GM19351 (cell line): Measurements from ENCODE around the gene PROM1.

ENCODE experiments used
- ATAC-seq: cut with Tn5 transposase; IDR thresholded peaks from one replicate; pipeline ENCODE4 v1.9.1; 2021; ENCODE audit warnings: mild to moderate bottlenecking, moderate library complexity; ENCODE audit not compliant: unreplicated experiment

Gene PROM1

DNA sequence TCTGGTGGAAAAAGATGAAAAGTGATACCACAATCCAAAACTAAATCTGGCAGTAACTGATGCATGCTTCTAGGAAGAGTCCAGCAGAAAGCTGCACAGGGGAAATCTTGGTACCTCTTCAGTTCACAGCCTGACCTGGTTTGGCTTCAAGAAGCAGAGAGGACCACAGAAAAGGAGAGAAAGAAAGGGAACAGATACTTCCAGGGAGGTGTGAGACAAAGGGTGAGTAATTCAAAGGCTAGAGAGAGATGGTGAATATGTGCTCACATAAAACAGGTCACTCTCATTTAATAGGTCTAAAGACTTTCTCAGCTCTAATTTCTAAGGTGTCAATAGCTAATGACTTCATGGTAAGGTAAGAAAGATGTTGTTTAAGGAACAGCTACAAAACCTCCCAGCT is 132.0 kb downstream of the PROM1 start:
- ATAC-seq: no peak

DNA sequence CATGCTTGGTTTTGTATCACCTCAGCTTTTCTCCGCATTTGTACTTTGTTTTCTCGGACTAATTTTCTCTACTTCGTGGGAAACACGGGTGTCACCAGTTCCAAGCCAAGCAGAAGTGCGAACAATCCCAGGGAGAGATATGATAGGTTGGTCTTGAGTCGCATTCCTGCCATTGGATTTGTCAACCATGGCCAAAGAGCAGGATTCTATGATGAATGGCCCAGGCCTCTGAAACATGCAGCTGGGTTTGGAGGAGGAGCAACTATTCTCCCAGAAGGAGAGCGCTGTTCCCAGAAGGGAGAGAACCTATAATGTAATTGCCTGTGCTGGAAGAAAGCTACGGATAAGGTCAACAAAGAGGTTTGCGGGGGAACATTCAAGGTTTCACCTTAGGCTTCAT is 135.0 kb downstream of the PROM1 start:
- no peak for ATAC-seq

DNA sequence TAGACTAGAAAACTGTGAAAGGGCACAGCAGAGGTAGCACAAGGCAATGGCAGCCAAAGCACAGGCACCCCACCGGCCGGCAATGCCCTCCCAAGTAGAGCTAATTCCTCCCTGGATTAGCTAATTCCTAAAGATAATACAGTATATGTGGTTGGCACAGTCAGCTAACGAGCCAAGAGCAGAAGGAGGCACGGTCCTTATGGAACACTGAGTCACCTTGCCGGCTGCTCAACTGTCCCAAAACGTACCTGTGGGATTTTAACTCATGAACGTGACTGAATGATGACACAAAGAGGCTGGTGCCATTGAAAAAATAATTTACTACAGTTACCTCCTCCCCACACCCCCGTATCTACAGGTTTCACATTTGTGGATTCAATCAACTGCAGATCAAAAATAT is 136.1 kb downstream of the PROM1 start:
- no peak for ATAC-seq

DNA sequence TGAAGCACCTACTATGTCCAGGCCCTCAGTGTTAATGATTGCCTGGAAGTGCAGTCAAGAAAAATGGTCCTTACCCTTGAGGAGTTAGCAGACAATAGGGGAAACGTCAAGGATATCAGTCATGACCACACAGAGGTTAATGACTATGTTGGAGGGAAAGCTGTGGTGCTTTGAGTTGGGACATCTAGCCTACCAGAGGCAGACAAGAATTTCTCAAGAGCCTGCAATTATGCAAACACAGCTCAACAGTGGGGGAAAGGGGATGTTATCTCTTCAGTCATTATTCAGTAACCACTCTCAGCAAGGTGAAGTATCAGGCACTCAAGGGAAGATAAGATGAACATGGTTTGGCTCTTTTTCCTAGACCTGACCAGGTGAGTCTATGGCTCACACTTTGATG is 138.3 kb downstream of the PROM1 start:
- ATAC-seq: no peak

DNA sequence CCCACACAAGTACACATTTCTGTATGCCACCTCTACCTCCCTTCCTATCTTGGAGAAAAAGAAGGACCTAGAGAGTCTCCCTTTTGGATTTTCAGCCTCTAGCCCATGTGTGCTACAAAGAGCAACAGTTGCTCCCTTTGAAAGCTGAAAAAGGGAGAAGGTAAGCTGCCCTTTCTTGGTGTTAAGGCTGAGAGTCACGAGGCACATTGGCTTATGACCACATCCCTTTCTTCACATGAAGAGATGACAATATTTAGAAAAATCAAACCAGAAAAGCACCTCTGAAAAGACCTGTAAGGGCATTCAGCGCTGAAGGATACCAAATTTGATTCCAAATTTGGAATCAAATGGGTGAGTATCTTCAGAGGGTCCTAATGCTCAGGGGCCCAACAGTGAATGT is 138.9 kb downstream of the PROM1 start:
- no peak for ATAC-seq

DNA sequence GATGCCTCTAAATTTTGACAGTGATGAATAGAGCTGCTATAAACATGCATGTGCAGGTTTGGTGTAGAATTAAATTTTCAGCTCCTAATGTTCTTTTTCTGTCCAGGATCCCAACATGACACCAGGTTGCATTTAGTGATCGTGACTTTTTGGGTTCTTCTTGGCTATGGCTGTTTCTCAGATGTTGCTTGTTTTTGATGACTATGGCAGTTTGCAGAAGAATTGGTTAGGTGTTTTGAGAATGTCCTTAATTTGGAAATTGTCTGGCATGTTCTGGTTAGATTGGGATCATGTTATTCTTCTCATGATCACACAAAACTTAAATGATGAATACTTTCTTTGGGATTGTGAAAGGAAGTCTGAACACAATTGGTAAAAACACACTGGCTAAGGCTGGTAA is 141.5 kb downstream of the PROM1 start:
- no peak for ATAC-seq

DNA sequence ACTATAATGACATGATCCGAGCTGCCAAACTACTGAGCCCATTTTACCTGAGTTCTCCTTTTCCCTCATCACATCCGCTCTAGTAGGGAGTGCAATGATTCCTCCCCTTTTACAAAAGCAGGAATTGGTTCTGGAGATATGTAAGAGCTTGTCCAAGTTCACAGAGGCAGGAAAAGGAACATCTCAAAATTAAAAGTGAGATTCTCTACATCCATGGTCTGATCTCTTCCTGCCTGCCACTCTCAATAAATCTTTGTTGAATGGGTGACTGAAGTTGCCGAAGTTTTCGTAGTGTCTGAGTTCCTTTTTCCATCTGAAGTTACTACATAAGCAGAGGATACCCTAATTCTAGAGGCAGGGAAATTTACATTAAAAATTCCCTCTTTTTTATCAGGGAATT is 145.2 kb downstream of the PROM1 start, which contains the start of gene FGFBP1:
Gene FGFBP1, minus strand, starts transcription at position 101 of the 400 bp plus-strand sequence. CDS start 2,108 bp downstream, outside the sequence.
- no peak for ATAC-seq

DNA sequence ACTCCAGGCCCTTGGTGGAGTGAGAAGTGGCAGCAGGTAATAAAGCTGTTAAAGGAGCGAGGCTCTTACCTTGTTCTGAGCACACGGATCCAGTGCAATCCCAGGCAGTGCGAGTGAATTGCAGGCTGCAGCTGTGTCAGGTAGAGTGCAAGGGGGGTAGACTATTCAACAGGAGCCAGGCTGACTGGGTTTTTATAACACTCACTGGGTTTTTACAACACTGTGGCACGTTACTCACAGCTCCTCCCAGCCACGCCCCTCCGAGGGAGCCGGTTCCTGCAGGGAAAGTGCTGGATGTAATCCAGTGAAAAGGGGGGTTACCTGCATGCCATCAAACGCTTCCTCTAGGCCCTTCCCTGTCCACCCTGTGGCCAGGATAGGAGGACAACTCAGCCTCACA is 145.6 kb downstream of the PROM1 start:
- no peak for ATAC-seq

DNA sequence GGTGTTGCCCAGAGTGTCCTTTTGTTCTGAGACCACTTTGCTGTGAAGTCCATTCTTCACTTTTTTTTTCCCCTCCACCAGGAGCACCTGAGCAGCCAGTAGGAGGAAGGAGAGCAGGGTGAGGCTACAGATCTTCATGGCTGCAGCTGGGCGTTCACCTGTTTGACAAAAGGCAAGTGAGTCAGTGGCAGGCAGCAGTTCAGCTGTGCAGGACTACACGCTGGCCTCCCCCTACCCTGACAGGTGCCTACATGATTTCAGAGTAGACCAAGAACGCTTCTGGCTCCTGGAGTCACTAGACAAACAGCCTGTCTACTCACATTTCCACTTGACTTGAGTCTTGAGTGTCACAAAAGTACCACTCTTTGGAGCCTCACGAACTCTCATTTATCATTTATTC is 147.3 kb downstream of the PROM1 start:
- ATAC-seq: no peak

DNA sequence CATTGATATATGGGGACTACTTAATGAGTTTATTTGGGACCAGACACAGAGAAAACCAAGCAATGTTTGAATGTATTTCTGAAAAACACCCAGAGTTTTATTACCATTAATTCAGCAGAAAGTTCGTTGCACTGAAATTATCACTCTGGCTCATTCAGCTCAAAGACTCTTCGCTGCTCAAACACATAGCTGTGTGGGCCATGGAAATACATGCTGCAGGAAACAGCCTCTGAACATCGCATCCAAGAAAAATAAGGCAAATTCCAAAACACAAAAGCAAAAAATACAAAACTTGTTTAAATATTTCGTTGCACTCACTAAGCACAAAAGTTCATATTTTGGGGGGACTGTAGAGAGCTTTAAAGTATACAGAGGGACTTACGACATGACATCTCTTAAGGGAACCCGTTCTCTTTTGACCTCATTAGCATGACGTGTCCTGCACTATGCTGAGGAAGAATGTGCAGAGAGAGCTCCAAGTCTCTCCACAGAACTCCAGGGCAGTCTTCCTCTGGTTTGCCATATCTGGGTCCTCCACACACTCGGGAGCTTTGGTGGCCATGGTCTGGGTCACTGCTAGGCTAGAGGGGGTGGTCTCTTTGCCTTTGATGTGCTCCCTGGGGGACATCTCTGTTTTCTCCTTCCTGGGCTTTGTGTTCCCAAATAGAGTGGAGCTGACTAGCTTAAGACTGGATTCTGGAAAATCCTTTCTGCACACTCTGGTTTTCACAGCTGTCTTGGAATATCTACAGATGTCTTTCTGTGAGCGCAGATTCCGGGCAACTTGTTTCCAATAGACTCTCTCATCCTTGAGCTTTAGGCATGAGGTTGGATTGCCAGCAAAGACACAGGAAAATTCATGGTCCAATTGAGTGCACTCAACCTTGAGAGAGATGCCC is 148.1 kb downstream of the PROM1 start:
- ATAC-seq: no peak

DNA sequence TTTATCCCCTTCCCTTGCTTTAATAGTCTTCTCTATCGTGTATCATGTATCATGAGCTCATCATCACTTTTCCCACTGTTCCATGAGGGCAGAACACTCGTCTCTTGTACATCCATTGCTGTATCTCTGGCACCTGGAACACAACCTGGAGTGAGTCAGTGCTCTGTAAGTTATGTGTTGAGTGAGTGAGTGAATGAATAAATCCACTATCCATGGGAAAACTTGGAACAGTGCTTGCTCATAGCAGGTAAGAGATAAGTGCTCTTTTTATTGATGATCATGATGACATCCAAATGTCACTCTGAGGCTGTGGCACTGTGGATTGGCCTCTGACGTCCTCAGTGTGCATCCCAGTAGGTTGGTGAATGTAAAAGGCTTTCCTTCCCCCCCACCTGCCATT is 149.6 kb downstream of the PROM1 start:
- ATAC-seq: no peak

DNA sequence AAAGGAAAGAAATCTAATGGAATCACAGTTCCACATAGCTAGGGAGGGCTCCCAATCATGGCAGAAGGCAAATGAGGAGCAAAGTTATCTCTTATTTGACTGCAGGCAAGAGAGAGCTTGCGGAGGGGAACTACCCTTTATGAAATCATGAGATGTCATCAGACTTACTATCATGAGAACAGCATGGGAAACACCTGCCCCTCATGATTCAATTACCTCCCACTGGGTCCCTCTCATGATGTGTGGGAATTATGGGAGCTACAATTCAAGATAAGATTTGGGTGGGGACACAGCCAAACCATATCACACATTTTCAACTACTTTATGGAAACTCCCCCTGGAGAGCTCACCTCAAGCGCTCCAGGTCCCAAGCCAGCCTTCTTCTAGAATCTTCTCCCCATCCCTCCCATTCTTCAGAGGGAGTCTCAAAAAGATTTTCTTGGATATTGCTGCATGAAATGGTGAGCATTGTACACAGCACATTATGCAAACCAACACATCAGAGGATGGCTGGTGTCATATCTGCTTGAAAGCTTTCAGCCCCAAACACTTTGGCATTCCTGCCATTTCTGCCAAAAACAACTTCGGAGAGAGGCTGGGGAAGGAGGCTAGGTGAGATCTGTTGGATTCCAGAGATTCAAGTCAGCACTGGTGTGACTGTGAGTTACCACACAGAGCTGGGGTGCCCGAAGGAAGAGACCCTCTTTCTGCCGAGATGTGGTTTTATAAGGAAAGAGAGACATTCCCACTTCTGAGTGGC is 152.2 kb downstream of the PROM1 start:
- no peak for ATAC-seq

DNA sequence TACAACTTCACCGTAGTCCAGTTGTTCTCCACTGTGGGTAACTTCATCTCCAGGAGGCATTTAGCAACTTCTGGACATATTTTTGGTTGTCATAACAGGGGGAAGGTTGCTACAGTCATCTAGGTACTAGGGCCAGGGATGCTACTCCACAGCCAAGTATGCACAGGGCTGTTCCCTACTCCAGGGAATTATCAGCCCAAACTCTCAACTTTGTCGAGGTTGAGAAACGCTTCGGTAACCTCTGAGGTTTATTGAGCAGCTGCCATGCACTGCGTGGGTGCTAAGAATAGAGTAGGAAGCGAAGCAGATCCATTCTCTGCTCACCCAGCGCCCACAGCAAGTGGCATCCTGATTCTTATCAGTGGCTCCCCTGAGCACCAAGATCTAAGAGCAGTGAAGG is 153.5 kb downstream of the PROM1 start:
- peak; percentile 57 for ATAC-seq

DNA sequence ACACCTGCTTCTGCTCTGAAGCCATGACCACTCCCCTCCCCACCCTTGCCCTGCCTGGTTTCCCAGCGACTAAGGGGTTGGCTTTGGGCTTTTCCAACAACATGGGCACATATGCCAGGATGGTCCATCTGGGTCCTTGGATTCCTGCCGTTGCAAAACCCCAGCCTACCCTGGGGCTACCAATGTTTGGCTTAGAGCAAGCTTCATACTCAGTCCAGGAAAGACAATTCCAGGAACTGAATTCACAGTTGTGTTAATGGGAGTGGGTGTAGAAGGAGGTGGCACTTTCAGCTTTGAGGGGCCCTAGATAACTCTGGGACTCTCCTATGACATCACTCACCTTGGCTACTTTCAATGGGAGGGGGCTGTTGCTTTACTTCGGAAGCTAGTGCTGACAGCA is 154.3 kb downstream of the PROM1 start:
- ATAC-seq: no peak

DNA sequence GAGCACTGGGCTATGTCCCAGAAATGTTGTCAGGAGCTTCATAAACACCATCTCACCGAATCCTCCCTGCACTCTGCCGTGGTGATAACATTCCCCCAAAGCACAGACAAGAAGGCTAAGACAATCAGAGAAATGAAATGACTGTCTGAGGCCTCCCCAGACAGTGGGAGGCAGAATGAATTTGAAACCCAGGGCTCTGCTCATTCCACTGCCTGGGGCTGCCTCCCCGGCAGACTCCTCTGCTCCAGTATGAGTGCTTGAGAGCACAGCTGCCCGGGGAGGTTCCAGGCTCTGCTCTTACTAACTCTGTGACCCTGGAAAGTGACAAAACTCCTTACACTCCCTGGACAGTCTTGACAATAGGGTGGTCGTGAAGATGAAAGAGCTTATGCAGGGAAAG is 154.9 kb downstream of the PROM1 start:
- no peak for ATAC-seq

DNA sequence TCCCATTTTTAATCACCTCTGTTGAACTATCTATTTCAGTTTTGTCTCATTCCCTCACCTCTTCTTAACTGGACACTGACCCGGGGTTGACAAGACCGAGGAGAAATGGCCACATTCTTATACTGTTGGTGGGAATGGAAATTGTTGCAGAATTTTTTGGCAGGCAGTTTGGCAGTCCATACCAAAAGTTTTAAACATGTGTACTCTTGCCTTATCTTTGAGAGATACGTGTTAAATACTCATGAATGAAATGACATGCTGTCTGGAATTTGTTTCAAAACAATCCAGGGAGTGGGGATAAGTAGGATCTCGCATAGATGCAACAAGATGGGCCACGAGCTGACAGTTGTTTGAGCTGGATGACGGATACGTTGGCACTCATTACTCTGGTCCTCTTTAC is 157.3 kb downstream of the PROM1 start:
- ATAC-seq: no peak

DNA sequence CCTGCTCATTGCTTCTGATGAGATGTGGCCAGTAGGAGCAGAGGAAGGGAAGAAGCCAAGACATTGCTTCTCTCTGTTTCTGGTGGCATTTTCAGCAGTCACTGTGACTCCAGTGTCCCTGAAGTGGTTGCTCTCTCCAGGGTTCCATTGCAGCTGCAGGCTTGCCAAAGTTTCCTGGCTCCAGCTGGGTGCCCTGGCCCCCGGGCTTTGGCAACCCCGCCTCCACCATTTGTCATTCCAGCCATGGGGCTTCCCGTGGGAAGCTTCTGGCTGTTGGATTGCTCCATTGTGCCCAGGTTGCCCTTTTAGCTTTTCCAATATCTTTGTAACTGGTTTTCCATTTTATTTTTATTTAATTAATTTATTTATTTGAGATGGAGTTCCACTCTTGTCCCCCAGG is 158.0 kb downstream of the PROM1 start:
- no peak for ATAC-seq

DNA sequence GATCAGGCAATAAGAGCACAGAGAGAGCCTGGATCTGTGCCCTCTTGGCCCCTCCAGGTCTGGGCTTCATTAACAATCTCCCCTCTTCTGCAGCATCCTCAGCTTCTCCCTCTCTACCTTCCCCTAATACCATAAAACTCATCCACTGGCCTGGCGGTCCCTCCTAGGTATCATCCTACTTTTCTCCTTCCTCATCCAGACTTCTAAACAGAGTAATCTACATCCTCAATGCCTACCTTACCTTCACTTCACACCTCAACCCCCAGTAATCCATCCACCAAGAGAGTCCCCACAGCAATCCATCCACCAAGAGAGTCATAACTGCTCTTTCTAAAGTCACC is 162.3 kb downstream of the PROM1 start:
- no peak for ATAC-seq

DNA sequence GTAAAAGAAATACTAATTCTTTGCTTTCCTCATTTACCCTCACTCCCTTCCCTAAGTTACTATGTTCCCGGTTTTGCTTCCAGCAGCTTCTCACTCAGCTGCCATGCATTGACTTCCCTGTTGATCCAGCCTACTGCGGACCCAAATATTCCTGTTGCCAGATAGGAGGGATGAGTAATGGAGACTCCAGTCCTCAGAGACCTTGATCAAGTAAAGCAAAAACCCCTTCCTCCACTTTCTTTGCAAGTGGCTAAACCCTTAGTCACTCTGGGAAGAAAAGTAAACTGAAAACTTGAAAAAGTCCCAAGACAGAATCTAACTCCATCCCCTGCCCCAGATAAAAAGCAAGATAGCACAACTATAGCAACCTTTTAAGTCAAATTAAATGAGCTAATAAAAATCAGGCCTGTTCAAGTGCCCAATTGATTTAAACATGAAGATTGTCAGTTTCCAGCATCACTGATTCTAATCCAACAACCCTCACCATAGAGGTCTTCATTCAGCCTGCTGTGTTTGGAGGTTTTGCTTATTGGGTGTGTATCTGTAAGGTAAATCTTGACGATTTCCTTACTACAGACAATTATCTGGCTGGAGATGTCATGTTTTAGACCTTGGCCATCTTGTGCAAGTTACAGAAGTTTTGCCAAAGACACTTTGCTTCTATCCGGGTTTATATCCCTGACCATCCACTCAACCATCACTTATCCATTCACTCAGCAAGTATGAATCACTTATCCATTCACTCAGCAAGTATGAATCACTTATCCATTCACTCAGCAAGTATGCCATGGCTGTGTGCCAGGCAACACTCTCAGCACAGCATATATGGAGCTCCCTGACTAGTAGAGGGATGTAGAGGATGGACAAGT is 162.9 kb downstream of the PROM1 start:
- no peak for ATAC-seq

DNA sequence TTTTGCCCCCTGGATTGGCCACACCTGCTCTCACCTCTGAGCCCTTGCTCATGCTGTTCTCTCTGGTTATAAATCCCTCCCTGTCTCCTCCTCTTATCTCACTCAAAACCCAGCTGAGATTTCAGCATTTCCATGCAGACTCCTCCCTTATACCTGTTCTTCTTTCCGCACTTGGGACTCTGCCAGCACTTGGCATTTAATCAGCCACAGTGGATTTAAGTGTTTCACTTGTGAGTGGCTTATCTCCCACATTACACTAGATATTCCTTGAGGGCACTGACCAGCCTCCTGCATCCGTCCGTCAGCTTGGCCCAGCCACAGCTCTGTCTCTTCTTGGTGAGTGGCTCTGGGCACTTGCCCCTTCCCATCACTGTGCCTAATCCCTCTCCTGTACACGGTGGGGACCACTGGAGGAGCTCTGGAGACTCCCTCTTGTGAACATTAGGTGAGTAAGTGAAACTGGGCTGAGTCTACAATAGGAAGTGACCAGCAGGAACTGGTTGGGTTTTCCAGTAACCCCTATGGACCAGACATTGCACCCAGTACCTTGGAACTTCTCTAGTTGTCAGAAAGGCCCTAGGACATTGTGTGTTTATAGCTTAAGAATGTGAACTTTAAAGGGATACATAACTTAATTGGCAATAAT is 165.2 kb downstream of the PROM1 start:
- ATAC-seq: no peak
